Testis (tissue), 2 donors: ENCODE measurements around the gene VSIG2.

Source experiments
- CTCF ChIP-seq, 3 experiments: fragments of 450-650 bp in 2 of 3; fragments of 200-600 bp in 1 of 3; sonication (generic) in 1 of 3; IDR thresholded peaks; one replicate each; pipeline ENCODE4 v1.5.1; 2016 to 2019; ENCODE audit warnings: antibody characterized with exemption in 3 of 3, mild to moderate bottlenecking in 2 of 3, moderate library complexity in 1 of 3
- POLR2A ChIP-seq: fragments of 450-650 bp; IDR thresholded peaks from one replicate; pipeline ENCODE4 v1.6.1; 2017; ENCODE audit warnings: antibody characterized with exemption, mild to moderate bottlenecking, moderate library complexity

DNA sequence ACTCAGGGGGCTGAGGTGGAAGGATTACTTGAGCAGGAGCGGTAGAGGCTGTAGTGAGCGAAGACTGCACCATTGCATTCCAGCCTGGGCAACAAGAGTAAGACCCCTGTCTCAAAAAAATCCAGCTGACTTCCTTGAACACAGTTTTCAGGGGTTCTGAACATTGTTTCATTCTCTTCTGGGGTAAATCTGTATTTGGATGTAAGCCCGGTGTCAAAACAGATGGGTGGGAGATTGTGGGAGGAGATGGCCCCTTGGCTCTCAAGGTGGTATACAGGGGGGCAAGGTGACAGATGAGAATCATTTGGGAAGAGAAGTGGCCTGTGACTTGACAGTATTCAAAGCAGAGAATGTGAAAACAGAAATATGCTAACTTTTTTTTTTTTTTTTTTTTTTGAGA is 5.3 kb upstream of the VSIG2 start:
- no peak for TF ChIP-seq CTCF (IDR thresholded peaks at IDR 0.05)
- no peak for TF ChIP-seq POLR2A
